Activated CD4-positive, alpha-beta T cell treated with anti-CD3 and anti-CD28 coated beads for 36 hours (primary cell): Measurements from ENCODE around the gene AOC2. TPM values are rescaled to one million over a fixed set of nuclear protein-coding genes. Genes with fewer than 3 reads are reported as not detected.
"Not testable (repeated sequence)": the region's sequence is repeated elsewhere in the genome, so short reads cannot be mapped to it uniquely, and the experiment has no call there.

ENCODE experiments used
- ATAC-seq: fragments of 200-7000 bp; cut with Tn5 transposase; one replicate; pipeline ENCODE4 v1.10.0; 2021; ENCODE audit warnings: mild to moderate bottlenecking, moderate library complexity
- CTCF ChIA-PET: fragments of 350-600 bp; sonication (Branson Sonifier 250); formaldehyde crosslinking; loops from one replicate; lab custom pipeline; 2021; ENCODE audit warnings: antibody characterized with exemption; lab: Charles Lee
- POLR2A ChIA-PET: fragments of 350-600 bp; sonication (Branson Sonifier 250); formaldehyde crosslinking; loops from one replicate; lab custom pipeline; 2021; ENCODE audit warnings: antibody characterized with exemption, inconsistent platforms; lab: Charles Lee
- DNase-seq: peaks from one replicate; pipeline ENCODE4 v3.0.0-alpha.2; 2020
- H3K27ac Mint-ChIP-seq: one replicate; pipeline ENCODE4 v1.8.0; 2021; ENCODE audit warnings: mixed read lengths
- H3K27me3 Mint-ChIP-seq: one replicate; pipeline ENCODE4 v1.8.0; 2021; ENCODE audit warnings: mixed read lengths
- H3K36me3 Mint-ChIP-seq: one replicate; pipeline ENCODE4 v1.8.0; 2021; ENCODE audit warnings: low read depth, mixed read lengths
- H3K4me1 Mint-ChIP-seq: one replicate; pipeline ENCODE4 v1.8.0; 2021; ENCODE audit warnings: mixed read lengths
- H3K4me3 Mint-ChIP-seq: one replicate; pipeline ENCODE4 v1.8.0; 2021; ENCODE audit warnings: mild to moderate bottlenecking, moderate library complexity, mixed read lengths
- H3K9me3 Mint-ChIP-seq: one replicate; pipeline ENCODE4 v1.8.0; 2021; ENCODE audit warnings: low read depth, mixed read lengths
- intact Hi-C, 2 experiments: fragments of 100-400 bp; cut with DNase I in 1 of 2; cut with micrococcal nuclease in 1 of 2; formaldehyde crosslinking; loops; one replicate each; pipeline versions ENCODE4 v1.14.2 to v1.15.1; 2022 to 2024; cut with DNase I, micrococcal nuclease
- total RNA-seq, 2 experiments: library from RNA; stranded (reverse); gene quantifications; one replicate each; pipeline ENCODE4 v1.2.3, GENCODE V29; 2021

Gene AOC2
- total RNA-seq, 2 experiments from 2014 or later = 1.7 to 1.9 TPM

DNA sequence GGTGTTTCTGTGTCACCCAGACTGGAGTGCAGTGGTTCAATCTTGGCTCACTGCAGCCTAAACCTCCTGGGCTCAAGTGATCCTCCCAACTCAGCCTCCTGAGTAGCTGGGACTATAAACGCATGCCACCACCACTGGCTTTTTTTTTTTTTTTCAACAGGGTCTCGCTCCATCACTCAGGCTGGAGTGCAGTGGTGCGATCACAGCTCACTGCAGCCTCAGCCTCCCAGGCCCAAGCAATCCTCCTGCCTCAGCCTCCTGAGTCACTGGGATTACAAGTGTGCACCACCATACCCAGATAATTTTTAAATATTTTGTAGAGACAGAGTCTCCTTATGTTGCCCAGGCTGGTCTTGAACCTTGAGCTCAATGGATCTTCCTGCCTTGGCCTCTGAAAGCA lies 41.4 kb downstream of the AOC2 start:
- H3K4me3 Mint-ChIP-seq, POLR2A ChIA-PET, H3K27ac Mint-ChIP-seq, H3K9me3 Mint-ChIP-seq, DNase-seq, H3K27me3 Mint-ChIP-seq, H3K36me3 Mint-ChIP-seq, ATAC-seq, H3K4me1 Mint-ChIP-seq: not testable (repeated sequence)
- intact Hi-C loops = loop anchor here in 1 of 2 experiments (2.0 kb wide), 1 partner anchor 17 kb away; no protein-coding TSS in a partner anchor
- CTCF ChIA-PET = interaction anchor here (0.5 to 1.3 kb wide), 2 partner anchors 10 to 308 kb away, joined by 3 read pairs; partner anchors contain the start of gene PSMC3IP

- intact Hi-C loops = no loop called here
- ChIA-PET CTCF (interaction anchor here (0.5 kb wide), 1 partner anchor 9 kb away, joined by 3 read pairs; no protein-coding TSS in a partner anchor), POLR2A (no interaction called here)
- no peak for ATAC-seq
- H3K27ac Mint-ChIP-seq = no peak overlapping the region
- no peak overlapping the region for H3K4me3 Mint-ChIP-seq
- peaks cover 3% of the 10 kb centered on the region for H3K27me3 Mint-ChIP-seq
- no peak for DNase-seq
- no peaks in the 10 kb centered on the region for H3K36me3 Mint-ChIP-seq
- no peaks in the 10 kb centered on the region for H3K4me1 Mint-ChIP-seq
- no peaks in the 10 kb centered on the region for H3K9me3 Mint-ChIP-seq
Observed at GRCh38 chr17:42886283-42887176, 42.1 kb downstream of the AOC2 start.

GRCh38 chr17:42889809-42890208 lies 45.4 kb downstream of the AOC2 start:
- no peak for ATAC-seq

GRCh38 chr17:42891539-42892152 lies 47.3 kb downstream of the AOC2 start:
- ATAC-seq (no peak), DNase-seq (no peak)
- intact Hi-C loops = no loop called here
- ChIA-PET POLR2A (no interaction called here), CTCF (no interaction called here)
- no peaks in the 10 kb centered on the region for H3K9me3 Mint-ChIP-seq
- H3K4me1 Mint-ChIP-seq = no peaks in the 10 kb centered on the region
- no peak overlapping the region for H3K27ac Mint-ChIP-seq
- H3K4me3 Mint-ChIP-seq = no peak overlapping the region
- H3K27me3 Mint-ChIP-seq = peaks cover 8% of the 10 kb centered on the region
- no peaks in the 10 kb centered on the region for H3K36me3 Mint-ChIP-seq

More at GRCh38 chr17:42889809-42890208, 45.4 kb downstream of the AOC2 start:
- ChIA-PET CTCF (interaction anchor here (0.7 kb wide), 1 partner anchor 131 kb away, joined by 3 read pairs; no protein-coding TSS in a partner anchor), POLR2A (no interaction called here)
- Mint-ChIP-seq H3K9me3 (no peaks in the 10 kb centered on the region), H3K27me3 (peaks cover 10% of the 10 kb centered on the region), H3K27ac (no peak overlapping the region), H3K4me1 (no peaks in the 10 kb centered on the region), H3K36me3 (no peaks in the 10 kb centered on the region), H3K4me3 (no peak overlapping the region)
- intact Hi-C loops = no loop called here
- DNase-seq = no peak

DNA sequence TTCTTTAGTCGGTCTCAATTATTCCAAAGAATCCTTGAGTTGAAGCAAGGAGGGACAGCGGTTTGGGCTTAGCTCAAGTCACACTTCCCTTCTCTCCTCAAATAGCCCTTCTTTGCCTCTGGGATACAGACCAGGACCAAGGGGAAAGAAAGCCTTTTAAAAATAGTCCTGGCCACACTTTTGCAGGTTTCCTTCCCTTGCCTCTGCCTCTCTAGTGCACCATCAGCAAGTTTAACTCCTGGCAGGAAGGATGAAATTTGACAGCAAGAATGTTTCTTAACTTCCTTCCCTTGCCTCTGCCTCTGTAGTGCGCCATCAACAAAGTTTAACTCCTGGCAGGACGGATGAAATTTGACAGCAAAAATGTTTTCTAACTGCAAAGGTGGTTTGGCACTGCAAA lies 49.0 kb downstream of the AOC2 start:
- Mint-ChIP-seq H3K27me3 (peaks cover 8% of the 10 kb centered on the region), H3K36me3 (no peaks in the 10 kb centered on the region), H3K27ac (no peak overlapping the region), H3K4me3 (no peak overlapping the region), H3K9me3 (no peaks in the 10 kb centered on the region), H3K4me1 (no peaks in the 10 kb centered on the region)
- ChIA-PET POLR2A (no interaction called here), CTCF (no interaction called here)
- DNase-seq = no peak
- intact Hi-C loops = no loop called here
- no peak for ATAC-seq

DNA sequence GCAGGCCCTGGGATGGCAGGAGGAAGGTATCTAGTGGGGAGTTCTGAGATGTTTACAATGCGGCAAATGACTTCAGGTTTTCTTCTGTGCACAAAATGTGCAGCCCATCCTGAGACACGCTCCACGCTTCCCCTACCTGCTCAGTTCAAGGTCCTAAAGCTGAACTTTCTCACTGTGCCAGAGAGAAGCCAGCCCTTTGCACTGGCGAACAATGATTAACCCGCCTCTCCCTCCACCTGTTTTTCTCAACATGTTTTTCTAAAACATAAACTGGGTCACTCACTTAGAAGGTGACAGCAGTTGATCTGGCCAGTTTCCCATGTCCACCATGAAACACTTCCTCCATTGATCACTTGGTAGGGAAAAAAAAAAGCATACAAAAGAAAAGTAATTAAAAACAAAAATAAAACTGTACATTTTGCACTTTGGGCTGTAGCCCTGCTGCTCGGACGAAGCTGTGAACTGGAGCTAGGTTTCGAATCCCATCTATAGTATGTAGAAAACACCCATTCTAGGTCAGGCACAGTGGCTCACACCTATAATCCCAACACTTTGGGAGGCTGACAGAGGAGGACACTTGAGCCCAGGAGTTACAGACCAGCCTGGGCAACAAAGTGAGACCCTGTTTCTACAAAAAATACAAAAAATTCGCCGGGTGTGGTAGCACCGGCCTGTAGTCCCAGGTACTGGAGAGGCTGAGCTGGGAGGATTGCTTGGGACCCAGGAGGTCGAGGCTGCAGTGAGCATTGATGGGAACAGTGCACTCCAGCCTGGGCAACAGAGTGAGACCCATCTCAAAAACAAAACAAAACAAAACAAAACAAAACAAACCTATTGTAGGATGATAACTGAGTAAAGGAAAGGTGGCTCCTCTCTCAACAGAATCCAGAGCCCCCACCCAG lies 50.2 kb downstream of the AOC2 start:
- CTCF ChIA-PET = interaction anchor here (0.6 kb wide), 1 partner anchor 1395 kb away, joined by 3 read pairs; no protein-coding TSS in a partner anchor
- intact Hi-C loops = no loop called here

GRCh38 chr17:42895185-42895555 lies 50.8 kb downstream of the AOC2 start:
- Mint-ChIP-seq H3K27ac (no peak overlapping the region), H3K36me3 (no peaks in the 10 kb centered on the region), H3K27me3 (peaks cover 8% of the 10 kb centered on the region), H3K4me3 (no peak overlapping the region), H3K4me1 (no peaks in the 10 kb centered on the region), H3K9me3 (no peaks in the 10 kb centered on the region)
- CTCF ChIA-PET = interaction anchor here (0.7 kb wide), 1 partner anchor 9 kb away, joined by 3 read pairs; no protein-coding TSS in a partner anchor
- POLR2A ChIA-PET = no interaction called here
- ATAC-seq (no peak), DNase-seq (no peak)
- intact Hi-C loops = no loop called here

More for the DNA sequence above, 50.2 kb downstream of the AOC2 start:
- Mint-ChIP-seq H3K27me3 (peaks cover 8% of the 10 kb centered on the region), H3K4me1 (no peaks in the 10 kb centered on the region), H3K36me3 (no peaks in the 10 kb centered on the region), H3K4me3 (no peak overlapping the region), H3K27ac (no peak overlapping the region), H3K9me3 (no peaks in the 10 kb centered on the region)
- POLR2A ChIA-PET = no interaction called here
- no peak for ATAC-seq
- DNase-seq = no peak

DNA sequence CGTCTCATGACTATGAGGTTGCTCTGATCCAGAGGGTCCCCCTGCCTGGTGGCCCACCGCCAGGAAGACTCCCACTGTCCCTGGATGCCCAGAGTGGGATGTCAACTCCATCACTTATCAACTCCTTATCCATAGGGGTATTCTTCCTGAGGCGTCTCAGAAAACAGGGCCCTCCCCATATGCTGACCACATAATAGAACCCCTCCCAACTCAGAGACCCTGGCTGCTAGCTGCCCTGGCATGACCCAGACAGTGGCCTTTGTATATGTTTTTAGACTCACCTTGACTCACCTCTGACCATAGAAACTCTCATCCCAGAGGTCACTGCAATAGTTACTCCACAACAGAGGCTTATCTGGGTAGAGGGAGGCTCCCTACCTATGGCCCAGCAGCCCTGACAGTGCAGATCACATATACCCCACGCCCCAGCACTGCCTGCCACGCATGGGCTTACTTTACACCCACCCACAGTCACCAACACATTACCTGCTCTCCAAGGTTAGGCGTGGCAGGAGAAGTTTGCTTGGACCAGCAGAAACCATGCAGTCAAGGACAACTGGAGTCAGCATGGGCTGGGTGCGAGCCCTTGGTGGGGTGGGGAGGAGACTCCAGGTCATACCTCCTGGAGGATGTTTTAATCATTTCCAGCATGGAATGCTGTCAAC lies 53.9 kb downstream of the AOC2 start:
- peaks cover 10% of the 10 kb centered on the region for H3K27me3 Mint-ChIP-seq
- no peak overlapping the region for H3K27ac Mint-ChIP-seq
- no peaks in the 10 kb centered on the region for H3K4me1 Mint-ChIP-seq
- CTCF ChIA-PET = interaction anchor here (0.7 kb wide), 1 partner anchor 147 kb away, joined by 3 read pairs; no protein-coding TSS in a partner anchor
- H3K36me3 Mint-ChIP-seq = no peaks in the 10 kb centered on the region
- POLR2A ChIA-PET = no interaction called here
- intact Hi-C loops = no loop called here
- DNase-seq (no peak), ATAC-seq (no peak)
- H3K9me3 Mint-ChIP-seq = no peaks in the 10 kb centered on the region
- H3K4me3 Mint-ChIP-seq = no peak overlapping the region

DNA sequence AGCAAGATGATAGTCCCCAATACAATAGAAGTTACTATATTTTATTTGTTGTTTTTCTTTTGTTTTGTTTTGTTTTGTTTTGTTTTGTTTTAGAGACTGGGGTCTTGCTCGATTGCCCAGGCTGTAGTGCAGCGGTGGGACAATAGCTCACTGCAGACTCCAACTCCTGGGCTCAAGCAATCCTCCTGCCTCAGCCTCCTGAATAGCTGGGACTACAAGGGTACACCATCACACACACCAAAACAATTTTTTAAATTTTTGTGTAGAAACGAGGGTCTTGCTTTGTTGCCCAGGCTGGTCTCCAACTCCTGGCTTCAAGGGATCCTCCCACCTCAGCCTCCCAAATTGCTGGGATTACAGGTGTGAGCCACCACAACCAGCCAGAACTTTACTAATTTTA lies 55.6 kb downstream of the AOC2 start:
- H3K9me3 Mint-ChIP-seq, POLR2A ChIA-PET, H3K4me1 Mint-ChIP-seq, H3K27me3 Mint-ChIP-seq, DNase-seq, CTCF ChIA-PET, H3K4me3 Mint-ChIP-seq, intact Hi-C loops, H3K27ac Mint-ChIP-seq, ATAC-seq, H3K36me3 Mint-ChIP-seq: not testable (repeated sequence)
